CD4-positive, alpha-beta T cell treated with Interleukin-6 at 100 ng/mL for 8 hours (primary cell): ENCODE results near the gene SCYGR7.
"Not testable (repeated sequence)": the region's sequence is repeated elsewhere in the genome, so short reads cannot be mapped to it uniquely, and the experiment has no call there.

Experiments used
- DNase-seq: peaks from one replicate; pipeline ENCODE4 v3.0.0-alpha.2; 2020; ENCODE audit warnings: mixed read lengths, low spot score

Gene SCYGR7, protein sequence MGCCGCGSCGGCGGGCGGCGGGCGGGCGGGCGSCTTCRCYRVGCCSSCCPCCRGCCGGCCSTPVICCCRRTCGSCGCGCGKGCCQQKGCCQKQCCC

DNA sequence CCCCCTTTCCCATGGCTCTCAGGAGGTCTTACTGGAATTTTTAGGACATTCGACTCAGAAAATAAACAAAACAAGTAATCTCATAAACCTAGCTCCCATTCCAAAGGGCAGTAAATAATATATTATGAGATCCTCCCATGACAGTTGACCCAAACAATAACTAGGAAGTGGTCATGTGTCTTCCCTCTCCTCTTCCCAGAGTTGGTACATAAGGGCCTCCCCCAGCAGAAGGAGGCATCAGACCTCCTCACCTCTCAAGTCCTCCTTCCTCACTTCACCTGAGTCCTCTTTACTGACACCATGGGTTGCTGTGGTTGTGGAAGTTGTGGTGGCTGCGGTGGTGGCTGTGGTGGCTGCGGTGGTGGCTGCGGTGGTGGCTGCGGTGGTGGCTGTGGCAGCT, at the start of gene SCYGR7:
TSS of gene SCYGR7 (plus strand) at position 301 of the 400 bp plus-strand sequence. CDS start at position 301, 0 bp downstream.
- DNase-seq = no peak

DNA sequence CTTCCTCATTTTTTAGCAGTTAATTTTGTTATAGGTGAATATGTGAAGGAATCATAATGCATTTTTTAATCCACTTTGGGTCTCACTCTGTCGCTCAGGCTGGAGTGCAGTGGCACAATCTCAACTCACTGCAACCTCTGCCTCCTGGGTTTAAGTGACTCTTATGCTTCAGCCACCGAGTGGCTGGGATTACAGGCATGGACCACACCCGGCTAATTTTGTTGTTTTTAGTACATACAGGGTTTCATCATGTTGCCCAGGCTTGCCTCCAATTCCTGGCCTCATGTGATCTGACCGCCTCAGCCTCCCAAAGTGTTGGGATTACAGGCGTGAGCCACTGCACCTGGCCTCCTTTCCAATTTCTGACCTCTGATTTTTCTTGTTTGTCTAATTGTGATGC, 43.9 kb upstream of the SCYGR7 start:
- no peak for DNase-seq

- DNase-seq = no peak
Measured at GRCh38 chr2:227687189-227687588, 40.9 kb upstream of the SCYGR7 start.

GRCh38 chr2:227696990-227697679, 31.0 kb upstream of the SCYGR7 start:
- DNase-seq = no peak

- no peak for DNase-seq
Measured at GRCh38 chr2:227701556-227701955, 26.6 kb upstream of the SCYGR7 start.

DNA sequence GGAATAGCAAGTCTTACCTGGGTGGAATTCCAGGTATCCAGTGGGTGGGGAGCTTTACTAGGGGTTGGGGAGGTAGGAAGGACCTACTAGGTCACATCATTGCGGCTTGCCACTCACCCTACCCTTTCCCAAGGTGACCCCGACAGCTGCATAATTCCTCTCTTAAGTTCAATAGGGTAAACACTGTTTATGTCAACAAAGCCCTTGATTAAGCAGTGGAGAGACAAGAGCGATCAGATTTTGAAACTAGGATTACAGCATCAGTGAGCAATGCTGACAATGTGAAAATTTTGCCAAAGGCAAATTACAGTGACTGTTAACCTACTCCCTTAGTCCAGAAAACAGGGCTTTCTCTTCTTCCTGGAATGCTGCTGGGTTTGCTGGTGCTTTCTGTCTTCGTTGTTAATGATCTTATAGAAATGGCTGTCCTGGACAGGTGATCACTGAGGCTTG, 24.8 kb upstream of the SCYGR7 start:
- no peak for DNase-seq

DNA sequence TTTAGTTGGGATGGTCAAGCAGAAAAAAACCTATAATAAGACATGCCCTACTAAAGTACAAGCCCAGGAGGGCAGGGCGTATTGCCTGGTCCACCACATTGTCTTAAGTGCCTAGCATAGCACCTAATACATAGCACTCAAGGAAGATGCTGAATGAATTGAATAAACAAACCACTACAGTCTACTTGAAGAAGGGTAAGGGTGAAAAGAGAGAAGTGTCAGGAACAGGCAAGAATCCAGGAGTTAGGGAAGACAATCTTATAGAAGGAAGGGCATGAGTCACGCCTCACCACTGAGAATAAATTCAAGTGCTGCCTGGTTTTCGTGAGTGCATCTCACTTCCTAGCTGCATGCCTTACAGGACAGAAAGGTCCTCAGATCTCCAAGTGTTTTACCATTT, 24.2 kb upstream of the SCYGR7 start:
- DNase-seq = no peak

GRCh38 chr2:227706859-227707258, 21.3 kb upstream of the SCYGR7 start:
- DNase-seq = no peak

GRCh38 chr2:227707390-227707789, 20.7 kb upstream of the SCYGR7 start:
- DNase-seq = no peak

DNA sequence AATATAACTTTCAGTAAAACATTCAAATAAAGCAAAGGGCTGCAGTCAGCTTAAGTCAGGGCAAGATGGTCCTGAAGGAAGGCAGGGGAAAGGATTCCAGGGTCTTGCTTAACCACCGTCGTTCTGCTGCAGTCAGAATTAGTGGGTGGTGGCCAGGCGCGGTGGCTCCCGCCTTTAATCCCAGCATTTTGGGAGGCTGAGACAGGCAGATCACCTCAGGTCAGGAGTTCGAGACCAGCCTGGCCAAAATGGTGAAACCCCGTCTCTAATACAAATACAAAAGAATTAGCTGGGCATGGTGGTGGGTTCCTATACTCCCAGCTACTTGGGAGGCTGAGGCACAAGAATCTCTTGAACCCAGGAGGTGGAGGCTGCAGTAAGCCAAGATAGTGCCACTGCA, 17.1 kb upstream of the SCYGR7 start:
- DNase-seq = no peak

DNA sequence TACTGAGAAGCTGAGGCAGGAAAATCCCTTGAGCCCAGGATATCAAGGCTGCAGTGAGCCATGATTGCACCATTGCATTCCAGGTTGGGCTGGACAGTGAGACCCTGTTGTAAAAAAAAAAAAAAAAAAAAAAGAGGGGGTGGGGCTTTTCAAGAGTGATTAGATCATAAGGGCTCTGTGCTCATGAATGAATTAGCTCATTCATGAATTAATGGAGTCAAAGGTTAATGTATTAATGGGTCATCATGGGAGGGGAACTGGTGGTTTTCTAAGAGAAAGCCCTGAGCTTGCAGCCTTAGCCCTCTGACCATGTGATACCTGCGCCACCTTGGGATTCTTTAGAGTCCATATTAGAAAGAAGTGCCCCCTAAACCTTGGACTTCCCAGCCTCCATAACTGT, 14.8 kb upstream of the SCYGR7 start:
- DNase-seq = no peak

- DNase-seq = no peak
Measured at GRCh38 chr2:227716501-227716900, 11.6 kb upstream of the SCYGR7 start.

GRCh38 chr2:227717687-227718567, 10.2 kb upstream of the SCYGR7 start, which contains the start of gene SLC19A3:
Gene SLC19A3, minus strand, starts transcription at chr2:227718028. Its CDS starts 15,710 bp downstream, at chr2:227702318.
- DNase-seq = no peak

DNA sequence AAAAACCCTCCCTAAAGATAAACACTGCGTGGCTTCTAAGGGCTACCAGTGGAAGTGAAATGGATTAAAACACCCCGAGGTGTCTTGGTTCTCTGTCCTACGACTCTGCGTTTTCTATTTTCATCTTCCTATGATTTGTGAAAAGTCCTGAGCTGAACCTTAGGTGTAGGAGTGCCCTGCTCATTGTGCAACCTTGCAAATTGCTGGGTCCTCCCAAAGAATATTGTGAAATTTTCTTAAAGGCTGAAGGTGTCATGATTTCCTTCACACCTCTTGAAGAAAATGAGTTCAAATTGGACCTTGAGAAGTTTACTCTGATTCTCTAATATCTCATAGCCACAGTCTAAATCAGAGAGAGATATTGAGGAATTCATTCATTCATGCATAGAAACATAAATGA, 8.5 kb upstream of the SCYGR7 start:
- no peak for DNase-seq

GRCh38 chr2:227720680-227721079, 7.5 kb upstream of the SCYGR7 start:
- no peak for DNase-seq

DNA sequence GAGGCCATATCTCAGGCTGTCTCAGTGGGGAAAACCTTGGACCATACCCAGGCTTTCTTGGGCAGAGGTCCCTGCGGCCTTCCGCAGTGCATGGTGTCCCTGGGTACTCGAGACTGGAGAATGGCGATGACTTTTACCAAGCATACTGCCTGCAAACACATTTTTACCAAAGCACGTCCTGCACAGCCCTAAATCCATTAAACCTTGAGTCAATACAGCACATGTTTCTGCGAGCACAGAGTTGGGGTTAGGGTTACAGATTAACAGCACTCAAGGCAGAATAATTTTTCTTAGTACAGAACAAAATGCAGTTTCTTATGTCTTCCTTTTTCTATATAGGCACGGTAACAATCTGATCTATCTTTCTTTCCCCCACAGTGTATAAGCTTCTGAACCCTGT, 5.3 kb upstream of the SCYGR7 start:
- not testable (repeated sequence) for DNase-seq

GRCh38 chr2:227724394-227725039, 3.6 kb upstream of the SCYGR7 start, which contains the start of gene SCYGR6:
Gene SCYGR6, minus strand, starts transcription at chr2:227724757. Its CDS starts 0 bp downstream, at chr2:227724757.
- no peak for DNase-seq

DNA sequence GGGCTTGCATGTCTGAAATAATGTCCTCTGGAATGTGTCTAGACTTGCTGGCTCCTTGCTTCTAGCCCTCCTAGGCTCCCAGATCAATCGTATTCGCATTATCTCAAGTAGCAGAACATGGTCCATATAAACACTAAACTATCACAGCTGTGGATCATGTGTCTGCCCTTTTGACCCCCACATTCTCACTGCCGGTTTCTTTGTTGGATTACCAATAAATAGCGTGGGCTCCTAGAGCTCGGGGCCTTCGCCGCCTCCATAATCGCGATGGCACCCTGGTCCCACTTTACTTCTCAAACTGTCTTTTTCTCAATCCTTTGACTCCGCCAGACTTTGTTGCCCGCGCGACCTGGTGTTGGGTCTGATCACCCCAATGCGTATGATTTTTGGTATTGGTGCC, 11.2 kb downstream of the SCYGR7 start:
- DNase-seq = no peak

GRCh38 chr2:227740705-227741104, 12.6 kb downstream of the SCYGR7 start:
- DNase-seq = not testable (repeated sequence)

GRCh38 chr2:227745594-227745993, 17.5 kb downstream of the SCYGR7 start, which contains the start of gene SCYGR8:
Gene SCYGR8, plus strand, starts transcription at chr2:227745894. Its CDS starts 0 bp downstream, at chr2:227745894.
- DNase-seq = no peak

DNA sequence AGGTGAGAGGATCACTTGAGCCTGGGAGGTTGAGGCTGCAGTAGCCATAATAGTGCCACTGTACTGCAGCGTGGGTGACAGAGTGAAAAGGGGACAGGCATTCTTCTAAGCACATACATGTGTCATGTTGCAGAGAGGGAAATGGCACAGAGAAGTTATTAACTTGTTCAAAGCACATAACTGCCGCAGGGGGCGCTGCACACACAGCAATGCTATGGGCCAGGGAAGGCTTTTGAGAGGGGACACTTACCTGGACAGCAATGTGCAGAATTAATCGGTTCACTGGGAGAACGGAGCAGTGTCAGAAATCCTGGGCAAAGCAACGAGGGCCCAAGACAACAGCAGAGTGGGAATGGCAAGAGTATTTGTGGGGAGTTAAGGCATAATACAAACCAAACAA, 19.9 kb downstream of the SCYGR7 start:
- DNase-seq = no peak

- not testable (repeated sequence) for DNase-seq
Measured at GRCh38 chr2:227756261-227756660, 28.1 kb downstream of the SCYGR7 start.
